Measurements from ENCODE around the gene TBRG1.

The TBRG1 gene

GRCh38 chr11:124657904-124658303 lies 35.2 kb downstream of the TBRG1 start:
- H3K27ac ChIP-seq (ENCODE audit: poor library complexity, severe bottlenecking): no peak overlapping the region
- no peaks in the 10 kb centered on the region for H3K36me3 ChIP-seq (ENCODE audit: low read depth)
- no peak for DNase-seq (ENCODE audit: low spot score)
- H3K4me1 ChIP-seq (ENCODE audit: insufficient read depth, poor library complexity, severe bottlenecking): no peaks in the 10 kb centered on the region
- no peak overlapping the region for H3K4me3 ChIP-seq (ENCODE audit: severe bottlenecking)
- TF ChIP-seq CTCF (IDR thresholded peaks at IDR 0.05; ENCODE audit: poor library complexity, severe bottlenecking): no peak
- H3K27me3 ChIP-seq (ENCODE audit: insufficient read depth, poor library complexity, severe bottlenecking): no peaks in the 10 kb centered on the region
- ATAC-seq (ENCODE audit: low read depth): no peak
- no peaks in the 10 kb centered on the region for H3K9me3 ChIP-seq (ENCODE audit: severe bottlenecking)

GRCh38 chr11:124658501-124658900 lies 35.8 kb downstream of the TBRG1 start:
- ATAC-seq (ENCODE audit: low read depth): no peak
- Histone ChIP-seq H3K4me1 (ENCODE audit: insufficient read depth, poor library complexity, severe bottlenecking) (no peaks in the 10 kb centered on the region), H3K27ac (ENCODE audit: poor library complexity, severe bottlenecking) (no peak overlapping the region), H3K27me3 (ENCODE audit: insufficient read depth, poor library complexity, severe bottlenecking) (no peaks in the 10 kb centered on the region), H3K4me3 (ENCODE audit: severe bottlenecking) (no peak overlapping the region), H3K36me3 (ENCODE audit: low read depth) (no peaks in the 10 kb centered on the region), H3K9me3 (ENCODE audit: severe bottlenecking) (no peaks in the 10 kb centered on the region)
- no peak for TF ChIP-seq CTCF (IDR thresholded peaks at IDR 0.05; ENCODE audit: poor library complexity, severe bottlenecking)
- DNase-seq (ENCODE audit: low spot score): no peak

GRCh38 chr11:124658986-124659385 lies 36.3 kb downstream of the TBRG1 start:
- Histone ChIP-seq H3K9me3 (ENCODE audit: severe bottlenecking) (no peaks in the 10 kb centered on the region), H3K27ac (ENCODE audit: poor library complexity, severe bottlenecking) (no peak overlapping the region), H3K27me3 (ENCODE audit: insufficient read depth, poor library complexity, severe bottlenecking) (no peaks in the 10 kb centered on the region), H3K4me3 (ENCODE audit: severe bottlenecking) (no peak overlapping the region), H3K4me1 (ENCODE audit: insufficient read depth, poor library complexity, severe bottlenecking) (no peaks in the 10 kb centered on the region), H3K36me3 (ENCODE audit: low read depth) (no peaks in the 10 kb centered on the region)
- no peak for TF ChIP-seq CTCF (IDR thresholded peaks at IDR 0.05; ENCODE audit: poor library complexity, severe bottlenecking)
- ATAC-seq (ENCODE audit: low read depth) (no peak), DNase-seq (ENCODE audit: low spot score) (no peak)

GRCh38 chr11:124661553-124661952 lies 38.9 kb downstream of the TBRG1 start:
- H3K9me3 ChIP-seq (ENCODE audit: severe bottlenecking): no peaks in the 10 kb centered on the region
- H3K27me3 ChIP-seq (ENCODE audit: insufficient read depth, poor library complexity, severe bottlenecking): no peaks in the 10 kb centered on the region
- no peak overlapping the region for H3K27ac ChIP-seq (ENCODE audit: poor library complexity, severe bottlenecking)
- no peaks in the 10 kb centered on the region for H3K36me3 ChIP-seq (ENCODE audit: low read depth)
- H3K4me1 ChIP-seq (ENCODE audit: insufficient read depth, poor library complexity, severe bottlenecking): no peaks in the 10 kb centered on the region
- no peak for ATAC-seq (ENCODE audit: low read depth)
- no peak overlapping the region for H3K4me3 ChIP-seq (ENCODE audit: severe bottlenecking)
- TF ChIP-seq CTCF (IDR thresholded peaks at IDR 0.05; ENCODE audit: poor library complexity, severe bottlenecking): no peak
- DNase-seq (ENCODE audit: low spot score): no peak

GRCh38 chr11:124662106-124662505 lies 39.4 kb downstream of the TBRG1 start:
- DNase-seq (ENCODE audit: low spot score) (no peak), ATAC-seq (ENCODE audit: low read depth) (no peak)
- Histone ChIP-seq H3K36me3 (ENCODE audit: low read depth) (no peaks in the 10 kb centered on the region), H3K27ac (ENCODE audit: poor library complexity, severe bottlenecking) (no peak overlapping the region), H3K9me3 (ENCODE audit: severe bottlenecking) (no peaks in the 10 kb centered on the region), H3K4me1 (ENCODE audit: insufficient read depth, poor library complexity, severe bottlenecking) (no peaks in the 10 kb centered on the region), H3K4me3 (ENCODE audit: severe bottlenecking) (no peak overlapping the region), H3K27me3 (ENCODE audit: insufficient read depth, poor library complexity, severe bottlenecking) (no peaks in the 10 kb centered on the region)
- no peak for TF ChIP-seq CTCF (IDR thresholded peaks at IDR 0.05; ENCODE audit: poor library complexity, severe bottlenecking)

Data from RWPE2 (cell line).